GM19239 (cell line): ENCODE measurements around the gene CADPS.

Source experiments
- DNase-seq: peaks from one replicate; pipeline ENCODE4 v3.0.0; 2011; ENCODE audit warnings: low spot score; ENCODE audit not compliant: insufficient read length
- FAIRE-seq: peaks from 2 replicates; lab custom pipeline; 2011; peaks lifted over from hg19 to GRCh38; lab: Jason Lieb, UNC

CADPS gene

GRCh38 chr3:62703451-62704167 lies 171.6 kb downstream of the CADPS start:
- FAIRE-seq (no peak), DNase-seq (no peak)

DNA sequence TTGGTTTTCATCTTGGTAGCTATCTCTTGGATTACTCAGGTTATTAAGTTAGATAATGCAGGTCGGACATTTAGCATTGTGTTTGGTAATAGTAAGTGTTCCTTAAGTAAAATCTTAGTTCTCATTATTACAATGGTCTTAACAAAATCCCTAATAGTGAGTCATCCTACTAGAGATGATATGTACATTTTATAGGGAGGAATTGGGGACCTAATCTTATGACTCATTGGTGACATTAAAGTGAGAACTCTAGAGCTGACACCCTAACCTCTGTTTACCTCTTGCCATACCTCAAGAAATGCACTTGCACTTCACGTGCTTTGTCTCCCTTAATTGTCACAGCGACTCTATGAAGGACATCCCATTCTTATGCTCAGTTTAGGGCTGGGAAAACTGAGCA lies 174.9 kb downstream of the CADPS start:
- FAIRE-seq = no peak
- no peak for DNase-seq

DNA sequence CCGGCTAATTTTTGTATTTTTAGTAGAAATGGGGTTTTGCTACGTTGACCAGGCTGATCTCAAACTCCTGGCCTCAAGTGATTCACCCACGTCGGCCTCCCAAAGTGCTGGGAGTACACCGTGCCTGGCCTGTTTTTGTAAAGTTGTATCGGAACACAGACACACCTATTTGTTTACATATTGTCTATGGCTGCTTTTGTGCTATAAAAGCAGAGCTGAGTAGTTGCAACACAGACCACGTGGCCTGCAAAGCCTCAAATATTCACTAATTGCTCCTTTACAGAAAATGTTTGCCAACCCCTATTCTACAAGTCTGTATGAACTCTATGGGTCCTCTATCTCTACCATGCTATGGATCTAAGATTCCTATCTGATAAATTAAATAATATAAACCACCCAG lies 175.5 kb downstream of the CADPS start:
- no peak for DNase-seq
- no peak for FAIRE-seq

DNA sequence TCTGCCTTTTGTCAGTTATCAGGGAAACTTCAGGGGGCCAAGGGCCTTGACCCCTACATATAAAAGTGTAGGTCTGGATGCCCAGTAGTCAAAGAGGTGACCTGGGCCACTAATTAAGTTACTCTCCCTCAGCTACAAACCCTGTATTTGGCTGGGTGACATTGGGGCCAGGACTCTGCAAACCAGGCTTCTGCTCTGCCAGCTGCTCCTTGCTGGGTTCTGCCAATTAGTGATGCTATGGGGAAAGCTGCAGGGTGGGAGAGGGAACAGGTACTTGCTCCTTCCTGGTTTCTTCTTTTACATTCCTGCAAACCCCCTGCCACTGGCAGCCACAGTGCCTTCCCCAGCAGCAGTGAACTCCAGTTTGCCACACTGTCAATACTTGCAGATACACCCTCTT lies 179.2 kb downstream of the CADPS start:
- DNase-seq (no peak), FAIRE-seq (no peak)

GRCh38 chr3:62688812-62689211 lies 186.4 kb downstream of the CADPS start:
- no peak for DNase-seq
- no peak for FAIRE-seq

GRCh38 chr3:62688050-62688449 lies 187.2 kb downstream of the CADPS start:
- DNase-seq (no peak), FAIRE-seq (no peak)

DNA sequence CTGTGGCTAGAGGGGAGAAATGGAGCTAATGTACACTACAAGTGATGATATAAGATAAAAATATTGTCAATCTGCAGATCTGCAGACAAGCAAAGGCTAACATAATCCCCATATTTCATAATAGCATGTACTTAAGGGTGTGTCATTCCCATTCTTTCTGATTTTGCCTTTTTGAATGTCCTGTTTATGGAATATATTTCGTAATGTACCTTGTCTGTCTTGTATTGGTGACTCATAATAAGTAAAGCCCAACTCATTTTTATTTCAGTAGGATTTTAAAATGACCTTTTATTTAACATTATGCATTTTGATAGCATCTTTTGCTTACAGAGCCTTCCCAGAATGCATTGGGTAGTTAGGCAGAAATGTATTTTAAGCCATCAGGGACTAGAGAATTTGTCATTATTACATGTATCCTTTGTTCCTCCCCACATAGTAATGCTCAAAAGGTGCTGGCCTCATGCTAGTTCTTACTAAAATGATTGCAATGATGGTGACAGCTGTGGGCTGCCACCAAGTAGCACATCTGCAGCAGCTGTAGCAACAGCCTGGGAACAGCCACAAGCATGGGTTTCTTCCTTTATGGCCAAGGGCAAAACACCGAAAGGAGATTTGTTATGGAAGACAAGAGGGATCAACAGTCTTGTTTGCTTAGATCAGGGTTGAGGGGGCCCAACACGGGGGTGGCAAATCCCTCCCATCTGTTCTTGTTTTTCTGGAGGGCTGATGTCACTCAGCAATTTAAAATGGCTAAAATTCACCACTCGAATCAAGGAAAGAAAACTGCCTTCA lies 188.5 kb downstream of the CADPS start:
- FAIRE-seq = no peak

DNA sequence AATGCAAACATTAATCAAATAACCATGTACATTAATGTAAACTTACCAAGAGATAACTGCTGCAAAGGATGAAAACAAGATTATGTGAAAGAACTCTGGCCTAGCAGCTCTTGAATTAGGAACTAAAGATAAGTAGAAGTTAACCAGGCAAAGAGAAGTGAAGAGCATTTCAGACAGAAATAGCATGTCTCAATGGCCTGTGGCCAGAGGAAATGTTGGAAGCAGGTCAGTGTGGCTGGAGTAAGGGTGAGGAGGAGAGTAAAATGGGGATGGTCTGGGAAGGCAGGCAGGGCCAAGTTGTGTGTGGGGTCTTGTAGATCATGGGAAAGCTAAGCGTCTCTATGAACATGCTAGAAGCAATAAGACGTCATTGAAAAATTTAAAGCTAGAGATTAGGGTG lies 192.4 kb downstream of the CADPS start:
- FAIRE-seq (no peak), DNase-seq (no peak)

More for the DNA sequence above, 188.5 kb downstream of the CADPS start:
- no peak for DNase-seq

- DNase-seq (no peak), FAIRE-seq (no peak)
Measured at GRCh38 chr3:62679988-62680387, 195.2 kb downstream of the CADPS start.

DNA sequence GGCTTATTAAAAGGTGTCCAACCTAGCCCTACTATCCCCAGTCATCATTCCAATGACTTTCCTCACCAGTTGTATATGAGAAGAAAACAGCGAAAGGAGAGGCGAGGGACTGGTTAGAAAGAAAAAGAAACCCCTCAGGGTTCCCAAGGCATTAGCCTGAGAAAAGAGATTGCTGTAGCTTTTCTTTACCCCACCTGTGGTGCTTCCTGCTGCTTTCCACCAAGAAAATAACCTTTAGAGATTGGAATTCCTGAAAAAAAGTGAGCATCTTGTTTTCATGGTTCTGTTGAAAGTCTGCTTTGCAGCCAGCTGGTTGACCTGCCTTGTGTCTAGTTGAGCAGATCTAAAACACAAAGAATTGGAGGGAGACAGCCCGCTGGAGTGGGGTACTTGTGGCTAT lies 196.4 kb downstream of the CADPS start:
- no peak for DNase-seq
- no peak for FAIRE-seq

DNA sequence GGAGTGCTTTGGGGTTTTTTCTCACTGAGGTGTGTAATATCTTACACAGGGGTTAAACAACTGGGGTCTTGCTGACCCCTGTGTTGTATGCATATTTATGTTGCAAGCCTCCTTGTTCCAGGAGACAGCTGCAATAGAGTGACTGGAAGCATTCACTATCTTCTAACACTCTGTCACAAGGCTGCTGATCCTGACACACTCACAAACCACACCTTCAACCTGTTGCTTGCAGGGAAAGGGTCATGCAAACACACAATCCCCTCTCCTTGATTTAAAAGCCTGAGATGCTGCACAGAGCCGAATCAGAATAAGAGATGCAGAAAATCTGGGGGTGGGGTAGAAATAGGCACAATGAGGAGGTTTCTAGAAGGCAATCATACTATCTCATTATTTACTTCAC lies 197.3 kb downstream of the CADPS start:
- FAIRE-seq (no peak), DNase-seq (no peak)

DNA sequence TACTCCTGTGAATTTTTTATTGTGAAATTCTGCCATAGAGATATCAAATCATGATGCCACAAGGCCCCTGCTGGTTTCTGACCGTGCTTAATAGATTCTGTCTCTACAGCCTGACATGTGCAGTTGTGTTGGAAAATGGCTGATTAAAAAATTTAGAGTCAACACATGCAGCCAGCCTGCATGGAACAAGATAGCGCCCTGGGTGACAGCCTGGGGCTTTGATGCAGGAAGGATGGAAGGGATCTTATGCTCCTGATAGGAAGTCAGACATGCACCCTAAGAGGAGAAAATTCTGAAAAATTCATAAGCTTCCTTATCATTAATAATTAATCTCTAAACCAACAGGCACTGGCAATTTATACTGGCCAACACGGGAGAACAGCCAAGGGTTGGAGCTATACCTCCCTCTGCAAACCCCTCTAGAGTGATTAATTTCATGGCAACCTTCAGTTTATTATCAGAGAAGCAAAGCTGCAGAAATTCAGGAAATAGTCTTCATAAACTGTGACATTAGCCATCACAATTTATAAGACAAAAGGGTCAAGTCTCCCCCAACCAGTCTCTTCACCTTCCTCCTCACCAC lies 198.4 kb downstream of the CADPS start:
- no peak for DNase-seq
- FAIRE-seq = no peak

DNA sequence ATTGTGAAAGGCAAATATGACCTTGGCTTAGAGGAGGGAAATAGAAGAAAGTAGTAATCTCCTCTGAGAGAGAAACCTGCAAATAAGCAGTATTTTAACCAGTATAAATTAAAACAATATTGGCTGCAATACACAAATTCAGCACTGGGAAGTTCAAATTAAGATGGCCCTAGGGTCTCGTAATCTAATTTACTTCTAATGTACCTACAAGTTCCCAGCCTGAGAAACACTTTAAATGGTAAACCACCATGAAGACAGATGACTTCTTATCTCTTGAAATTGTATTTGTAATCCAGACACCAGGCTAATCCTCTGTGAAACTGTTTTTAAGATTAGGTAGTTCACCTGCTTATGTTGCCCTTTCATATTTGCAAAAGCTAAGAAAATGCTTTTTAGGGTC lies 199.7 kb downstream of the CADPS start:
- FAIRE-seq (no peak), DNase-seq (no peak)

DNA sequence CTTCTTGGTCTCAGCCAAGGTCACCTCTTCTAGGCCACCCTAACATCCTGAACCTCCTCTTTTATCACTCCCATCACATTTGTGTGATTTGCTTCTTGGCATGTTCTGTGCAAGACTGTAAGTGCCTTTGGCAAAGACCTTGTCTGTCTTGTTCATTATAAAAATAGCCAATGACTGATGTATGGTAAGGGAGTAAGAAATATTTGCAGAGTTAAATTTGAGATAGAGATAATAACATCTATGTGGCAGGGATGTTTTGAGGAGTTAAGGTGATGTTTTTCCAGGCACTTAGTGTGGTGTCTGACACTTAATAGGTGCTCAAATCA lies 202.3 kb downstream of the CADPS start:
- no peak for DNase-seq
- FAIRE-seq = no peak

GRCh38 chr3:62672270-62672987 lies 202.8 kb downstream of the CADPS start:
- no peak for DNase-seq
- FAIRE-seq = peak; percentile 31

- DNase-seq (no peak), FAIRE-seq (no peak)
Measured at GRCh38 chr3:62670351-62670750, 204.9 kb downstream of the CADPS start.

DNA sequence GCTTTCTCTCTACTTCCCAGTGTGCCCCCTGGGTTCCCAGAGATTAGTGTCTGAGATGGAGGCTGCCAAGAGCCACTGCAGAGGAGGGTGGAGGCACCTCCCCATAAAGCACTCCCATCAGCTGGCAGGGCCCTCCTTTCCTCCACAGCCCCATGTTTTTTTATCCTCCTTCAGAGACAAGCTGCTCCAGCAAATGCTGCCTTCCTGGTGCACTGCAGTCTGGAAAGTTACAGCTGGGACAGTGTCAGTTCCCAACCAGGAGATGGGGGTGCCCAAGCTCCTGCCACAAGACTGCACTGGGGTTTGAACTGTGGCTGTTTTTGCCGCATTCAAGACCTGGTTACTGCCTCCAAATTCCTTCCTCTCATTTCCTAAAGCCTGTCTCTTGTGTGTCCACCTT lies 206.1 kb downstream of the CADPS start:
- FAIRE-seq = no peak
- no peak for DNase-seq

DNA sequence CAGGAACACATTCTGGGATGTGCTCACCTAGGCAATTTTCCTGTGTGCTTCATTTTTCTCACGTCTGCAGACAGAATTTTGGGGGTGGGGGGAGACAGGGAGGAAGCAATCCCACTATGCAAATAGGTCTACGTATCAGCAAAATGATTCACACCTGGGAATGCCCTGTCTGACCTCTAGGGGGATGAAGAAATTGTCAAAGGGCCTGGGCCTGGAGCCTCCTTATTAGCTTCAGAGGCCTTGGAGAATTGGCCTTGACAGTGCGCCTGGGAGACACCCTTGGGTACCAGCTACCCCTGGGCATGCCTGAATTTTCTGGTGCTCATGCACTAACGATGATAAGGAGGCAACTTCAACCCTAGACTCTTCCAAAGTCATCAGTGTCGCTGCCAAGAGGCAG lies 207.5 kb downstream of the CADPS start:
- no peak for FAIRE-seq
- no peak for DNase-seq

DNA sequence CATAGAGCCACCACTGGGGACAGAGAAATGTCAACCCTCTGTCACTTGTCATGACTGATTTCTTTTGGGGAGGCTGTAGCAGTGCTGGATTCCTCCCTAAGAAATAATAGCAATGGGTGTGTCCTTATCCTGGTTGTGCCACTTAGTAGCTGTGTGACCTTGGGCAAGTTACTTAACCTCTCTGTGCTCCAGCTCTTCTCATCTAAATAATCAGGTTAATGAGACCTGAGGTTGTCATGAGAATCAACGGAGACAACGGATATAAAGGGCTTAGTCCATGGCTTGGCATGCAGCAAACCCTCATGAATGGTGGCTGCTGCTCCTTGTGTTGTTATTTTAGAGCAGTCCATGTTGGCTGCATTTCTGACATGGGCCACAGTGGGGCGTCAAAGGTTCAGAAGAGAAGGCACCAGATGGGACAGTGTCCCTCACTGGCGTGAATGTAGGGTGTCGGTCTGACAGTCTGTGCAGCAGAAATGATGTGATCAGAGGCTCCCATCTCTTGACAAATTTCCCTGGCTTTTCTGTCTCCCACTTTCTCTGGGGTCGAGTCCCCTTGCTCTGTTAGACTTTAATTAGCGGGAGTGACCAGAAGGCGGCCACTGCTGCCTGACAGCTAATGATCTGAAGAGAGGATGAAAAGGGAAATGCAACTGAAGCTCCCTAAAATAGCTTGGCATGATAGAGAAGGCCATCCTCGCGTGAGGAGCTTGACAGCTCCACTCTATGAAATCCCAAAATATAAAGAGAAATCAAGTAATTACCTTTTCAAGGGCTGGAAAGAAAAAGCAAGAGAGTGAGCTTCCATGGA lies 209.4 kb downstream of the CADPS start:
- FAIRE-seq = peak; percentile 49
- peak; percentile 10 for DNase-seq

DNA sequence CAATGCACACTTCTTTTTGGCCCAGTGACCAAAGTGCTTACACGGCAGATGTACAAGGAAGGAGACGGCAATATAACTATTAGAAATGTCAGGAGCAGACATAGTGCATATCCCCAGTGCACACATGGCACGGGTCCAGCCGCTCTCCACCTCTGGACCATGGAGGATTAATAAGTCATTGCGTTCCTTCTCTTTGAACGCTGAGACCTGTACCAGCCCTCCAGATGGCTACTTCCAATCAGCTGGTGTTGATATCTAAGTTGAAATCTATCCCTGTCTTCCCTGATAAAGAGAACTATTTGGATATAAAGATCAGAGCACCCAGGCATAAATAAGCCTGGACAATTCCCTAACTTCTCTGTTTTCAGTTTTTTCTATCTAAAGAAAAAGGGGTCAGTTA lies 212.5 kb downstream of the CADPS start:
- no peak for FAIRE-seq

More for the DNA sequence above, 212.5 kb downstream of the CADPS start:
- DNase-seq = no peak
